Mammary epithelial cell (primary cell): Measurements from ENCODE around the gene CTBP2.

Experiments
- CTCF ChIP-seq, 2 donors: IDR thresholded peaks in 1 of 2; conservative IDR thresholded peaks in 1 of 2; 2 replicates each; pipeline ENCODE4 v1.5.1; 2011 to 2012; ENCODE audit warnings: inconsistent platforms in 2 of 2, low read length in 2 of 2, mild to moderate bottlenecking in 2 of 2, control low read depth in 1 of 2, low read depth in 1 of 2; ENCODE audit not compliant: insufficient read depth in 1 of 2; ENCODE audit errors: extremely low read depth in 1 of 2
- EZH2 ChIP-seq: IDR thresholded peaks from 2 replicates; pipeline ENCODE4 v1.6.1; 2012; ENCODE audit warnings: low read length, inconsistent platforms, borderline replicate concordance

GRCh38 chr10:124974131-124974530 lies 186.2 kb downstream of the CTBP2 start:
- TF ChIP-seq CTCF (conservative IDR thresholded peaks at IDR 0.05 in 1 of 2, IDR thresholded peaks at IDR 0.05 in 1 of 2; ENCODE audit: extremely low read depth in 1 of 2, insufficient read depth in 1 of 2, low read depth in 1 of 2, low read length in 2 of 2) (no peak), EZH2 (no peak)
